Vagina (tissue), 2 donors: Measurements from ENCODE around the gene MRPS11. TPM values are rescaled to one million over a fixed set of nuclear protein-coding genes. Genes with fewer than 3 reads are reported as not detected.
A peak's percentile ranks its signal among the peaks of the same experiment; 100 is the strongest.

ENCODE experiments used
- DNase-seq, 2 donors: peaks; one replicate each; pipeline ENCODE4 v3.0.0-alpha.2; 2017; ENCODE audit errors: extremely low spot score in 2 of 2
- H3K27ac ChIP-seq: fragments of 200-600 bp; sonication (generic); one replicate; pipeline ENCODE4 v1.5.1; 2019
- H3K27me3 ChIP-seq: fragments of 200-600 bp; sonication (generic); one replicate; pipeline ENCODE4 v1.5.1; 2019
- H3K36me3 ChIP-seq, 2 donors: fragments of 200-600 bp; sonication (generic); one replicate each; pipeline ENCODE4 v1.5.1; 2017 to 2019
- H3K4me1 ChIP-seq: fragments of 200-600 bp; sonication (generic); one replicate; pipeline ENCODE4 v1.5.1; 2019
- H3K4me3 ChIP-seq, 2 donors: fragments of 200-600 bp; sonication (generic); 1 replicate in 1 of 2; 2 replicates in 1 of 2; pipeline ENCODE4 v1.5.1; 2016 to 2019
- H3K9me3 ChIP-seq: fragments of 200-600 bp; sonication (generic); one replicate; pipeline ENCODE4 v1.5.1; 2019
- CTCF ChIP-seq, 3 experiments: fragments of 450-650 bp in 2 of 3; fragments of 200-600 bp in 1 of 3; sonication (generic) in 1 of 3; IDR thresholded peaks; one replicate each; pipeline ENCODE4 v1.5.1; 2017 to 2019; ENCODE audit warnings: antibody characterized with exemption in 3 of 3, mild to moderate bottlenecking in 2 of 3, moderate library complexity in 2 of 3
- POLR2A ChIP-seq, 2 donors: fragments of 450-650 bp; IDR thresholded peaks; one replicate each; pipeline ENCODE4 v1.6.1; 2017; ENCODE audit warnings: antibody characterized with exemption in 2 of 2, mild to moderate bottlenecking in 2 of 2, moderate library complexity in 2 of 2
- POLR2AphosphoS5 ChIP-seq, 2 donors: sonication (generic); formaldehyde crosslinking; IDR thresholded peaks; one replicate each; pipeline ENCODE4 v1.9.0; 2017; ENCODE audit warnings: antibody characterized with exemption in 2 of 2, mild to moderate bottlenecking in 2 of 2, low read depth in 1 of 2; ENCODE audit not compliant: insufficient read depth in 1 of 2
- intact Hi-C: fragments of 100-400 bp; cut with DNase I; formaldehyde crosslinking; loops from one replicate; pipeline ENCODE4 v1.15.1; 2023
- total RNA-seq: library from RNA; depleted of rRNA; stranded (reverse); fragments of >200 nt; gene quantifications from one replicate; pipeline ENCODE4 v1.2.3, GENCODE V29; 2016

Gene MRPS11
- total RNA-seq, 1 donor from 2014 or later: 27.5 TPM

- Histone ChIP-seq H3K4me3 (no peak overlapping the region), H3K36me3 (no peaks in the 10 kb centered on the region), H3K9me3 (no peaks in the 10 kb centered on the region), H3K27ac (no peak overlapping the region), H3K4me1 (no peaks in the 10 kb centered on the region), H3K27me3 (no peaks in the 10 kb centered on the region)
- intact Hi-C loops: no loop called here
- TF ChIP-seq CTCF (IDR thresholded peaks at IDR 0.05): no peak
- no peak for TF ChIP-seq POLR2AphosphoS5 (IDR thresholded peaks at IDR 0.05; ENCODE audit: insufficient read depth in 1 of 2, low read depth in 1 of 2)
- no peak for TF ChIP-seq POLR2A (IDR thresholded peaks at IDR 0.05)
- no peak for DNase-seq
Observed at GRCh38 chr15:88438181-88438580, 29.3 kb upstream of the MRPS11 start.

- intact Hi-C loops: no loop called here
- Histone ChIP-seq H3K4me1 (no peaks in the 10 kb centered on the region), H3K4me3 (no peak overlapping the region), H3K27me3 (no peaks in the 10 kb centered on the region), H3K9me3 (no peaks in the 10 kb centered on the region), H3K36me3 (no peaks in the 10 kb centered on the region), H3K27ac (no peak overlapping the region)
- DNase-seq: peak in 1 of 2 donors; percentile 20
- TF ChIP-seq CTCF (IDR thresholded peaks at IDR 0.05) (no peak), POLR2AphosphoS5 (IDR thresholded peaks at IDR 0.05; ENCODE audit: insufficient read depth in 1 of 2, low read depth in 1 of 2) (no peak)
Observed at GRCh38 chr15:88440021-88440420, 27.5 kb upstream of the MRPS11 start.

- intact Hi-C loops: no loop called here
Observed at GRCh38 chr15:88441076-88441730, 26.3 kb upstream of the MRPS11 start.

GRCh38 chr15:88447206-88447605, 20.3 kb upstream of the MRPS11 start:
- TF ChIP-seq POLR2A (IDR thresholded peaks at IDR 0.05) (no peak), POLR2AphosphoS5 (IDR thresholded peaks at IDR 0.05; ENCODE audit: insufficient read depth in 1 of 2, low read depth in 1 of 2) (no peak), CTCF (IDR thresholded peaks at IDR 0.05) (no peak)
- Histone ChIP-seq H3K4me3 (no peak overlapping the region), H3K4me1 (no peaks in the 10 kb centered on the region), H3K27ac (no peak overlapping the region), H3K36me3 (no peaks in the 10 kb centered on the region), H3K9me3 (no peaks in the 10 kb centered on the region), H3K27me3 (no peaks in the 10 kb centered on the region)
- peak in 1 of 2 donors; percentile 42 for DNase-seq
- intact Hi-C loops: no loop called here

More at GRCh38 chr15:88441076-88441730, 26.3 kb upstream of the MRPS11 start:
- H3K4me3 ChIP-seq: no peak overlapping the region
- no peaks in the 10 kb centered on the region for H3K36me3 ChIP-seq
- TF ChIP-seq POLR2AphosphoS5 (IDR thresholded peaks at IDR 0.05; ENCODE audit: insufficient read depth in 1 of 2, low read depth in 1 of 2) (no peak), POLR2A (IDR thresholded peaks at IDR 0.05) (no peak)
- DNase-seq: peak in 1 of 2 donors; percentile 65
- no peaks in the 10 kb centered on the region for H3K4me1 ChIP-seq
- no peaks in the 10 kb centered on the region for H3K9me3 ChIP-seq
- no peaks in the 10 kb centered on the region for H3K27me3 ChIP-seq
- H3K27ac ChIP-seq: no peak overlapping the region

GRCh38 chr15:88447741-88448140, 19.8 kb upstream of the MRPS11 start:
- H3K4me3 ChIP-seq: no peak overlapping the region
- H3K36me3 ChIP-seq: no peaks in the 10 kb centered on the region
- no peaks in the 10 kb centered on the region for H3K4me1 ChIP-seq
- no peak overlapping the region for H3K27ac ChIP-seq
- no peaks in the 10 kb centered on the region for H3K27me3 ChIP-seq
- no peak for TF ChIP-seq CTCF (IDR thresholded peaks at IDR 0.05)
- no peak for TF ChIP-seq POLR2AphosphoS5 (IDR thresholded peaks at IDR 0.05; ENCODE audit: insufficient read depth in 1 of 2, low read depth in 1 of 2)
- no peak for TF ChIP-seq POLR2A (IDR thresholded peaks at IDR 0.05)
- intact Hi-C loops: no loop called here
- peak; percentile 25 to 77 for DNase-seq
- H3K9me3 ChIP-seq: no peaks in the 10 kb centered on the region
